HFFc6 (cell line): ENCODE data around the gene THSD4. TPM values are rescaled to one million over a fixed set of nuclear protein-coding genes. Genes with fewer than 3 reads are reported as not detected.

Source experiments
- DNase-seq: peaks from one replicate; pipeline ENCODE4 v3.0.0-alpha.2; 2018
- H3K27ac Mint-ChIP-seq: 2 replicates; pipeline ENCODE4 v1.8.0; 2020; ENCODE audit warnings: mild to moderate bottlenecking, mixed read lengths
- H3K27me3 Mint-ChIP-seq: 2 replicates; pipeline ENCODE4 v1.8.0; 2021; ENCODE audit warnings: mild to moderate bottlenecking, moderate library complexity, mixed read lengths; ENCODE audit not compliant: insufficient read depth
- H3K36me3 Mint-ChIP-seq: 2 replicates; pipeline ENCODE4 v1.8.0; 2021; ENCODE audit warnings: low read depth, mixed read lengths
- H3K4me1 Mint-ChIP-seq: 2 replicates; pipeline ENCODE4 v1.8.0; 2020; ENCODE audit warnings: low read depth, mixed read lengths
- H3K4me3 Mint-ChIP-seq: 2 replicates; pipeline ENCODE4 v1.8.0; 2020; ENCODE audit warnings: mild to moderate bottlenecking, moderate library complexity, mixed read lengths
- H3K9me3 Mint-ChIP-seq: 2 replicates; pipeline ENCODE4 v1.8.0; 2020; ENCODE audit warnings: mild to moderate bottlenecking, mixed read lengths
- CTCF ChIP-seq: fragments of 200-600 bp; sonication (generic); IDR thresholded peaks from 2 replicates; pipeline ENCODE4 v1.5.0; 2021; ENCODE audit warnings: antibody characterized with exemption, mild to moderate bottlenecking
- total RNA-seq, 6 experiments: library from RNA; stranded (reverse); fragmentation: NEBNext Ultra II Directional; extraction: Animal tissue kit (Norgen Biotek cat#: 25700); gene quantifications; 2 replicates in 1 of 6; 3 replicates in 5 of 6; pipeline ENCODE4 v1.2.3, GENCODE V29; 2021

The THSD4 gene
- total RNA-seq, 6 experiments from 2014 or later = 32.7 to 39.1 (median 36.4) TPM

DNA sequence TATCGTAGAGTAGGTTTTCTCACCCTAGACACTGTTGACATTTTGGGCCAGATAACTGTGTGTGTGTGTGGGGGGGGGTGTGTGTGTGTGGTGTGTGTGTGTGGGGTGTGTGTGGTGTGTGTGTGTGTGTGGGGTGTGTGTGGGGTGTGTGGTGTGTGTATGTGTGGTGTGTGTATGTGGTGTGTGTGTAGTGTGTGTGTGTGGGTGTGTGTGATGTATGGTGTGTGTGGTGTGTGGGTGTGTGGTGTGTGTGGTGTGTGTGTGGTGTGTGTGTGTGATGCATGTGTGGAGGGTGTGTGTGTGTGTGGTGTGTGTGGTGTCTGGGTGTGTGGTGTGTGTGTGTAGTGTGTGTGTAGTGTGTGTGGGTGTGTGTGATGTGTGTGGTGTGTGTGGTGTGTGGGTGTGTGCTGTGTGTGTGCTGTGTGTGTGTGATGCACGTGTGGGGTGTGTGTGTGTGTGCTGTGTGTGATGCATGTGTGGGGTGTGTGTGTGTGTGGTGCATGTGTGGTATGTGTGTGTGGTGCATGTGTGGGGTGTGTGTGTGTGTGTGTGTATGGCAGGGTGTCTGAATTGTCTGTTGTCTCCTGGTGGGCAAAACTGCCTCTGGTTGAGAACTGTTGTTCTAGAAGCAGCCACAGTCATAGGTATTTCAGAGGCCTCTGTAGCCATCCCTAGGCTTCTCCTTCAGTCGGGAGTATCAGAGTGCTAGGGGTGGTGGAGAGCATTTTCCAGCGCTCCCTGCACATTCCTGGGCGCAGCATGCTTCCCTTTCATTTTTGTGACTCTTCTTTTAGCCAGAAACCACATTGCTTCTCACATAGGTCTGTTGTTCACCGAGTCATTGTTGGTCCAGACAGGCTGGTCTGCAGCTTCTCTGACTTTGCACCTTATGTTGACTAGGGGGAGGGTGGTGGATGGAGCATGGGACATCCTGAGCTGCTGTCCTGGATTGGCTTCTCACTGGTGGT is 84.4 kb downstream of the THSD4 start:
- peaks cover 36% of the 10 kb centered on the region for H3K4me1 Mint-ChIP-seq
- no peak for TF ChIP-seq CTCF
- H3K9me3 Mint-ChIP-seq = no peaks in the 10 kb centered on the region
- no peak for DNase-seq
- peaks cover 5% of the 10 kb centered on the region; the same call in 1 of the 2 replicates for H3K36me3 Mint-ChIP-seq
- no peak overlapping the region for H3K27ac Mint-ChIP-seq
- no peak overlapping the region for H3K4me3 Mint-ChIP-seq
- no peaks in the 10 kb centered on the region; the same call in 1 of the 2 replicates for H3K27me3 Mint-ChIP-seq

DNA sequence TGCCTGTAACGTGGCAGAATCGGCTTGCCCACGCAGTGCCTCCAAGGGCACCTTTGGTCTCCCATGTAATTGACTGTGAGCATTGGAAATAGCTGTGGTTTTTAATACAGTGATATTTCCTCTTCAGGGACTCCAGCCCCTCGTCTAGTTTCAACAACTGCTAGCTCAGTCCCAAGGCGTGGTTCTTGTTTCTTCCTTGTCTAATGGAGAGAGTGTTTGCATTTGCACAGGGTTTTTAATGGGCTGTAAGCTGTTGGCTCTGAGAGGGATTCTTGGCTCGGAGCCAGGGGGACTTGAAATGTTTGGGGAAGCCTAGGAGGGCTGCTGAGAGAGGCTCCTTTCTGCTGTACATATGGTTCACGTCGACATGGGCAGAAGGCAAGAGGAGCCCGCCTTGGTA is 86.2 kb downstream of the THSD4 start:
- Mint-ChIP-seq H3K4me1 (peaks cover 36% of the 10 kb centered on the region), H3K9me3 (no peaks in the 10 kb centered on the region), H3K27me3 (no peaks in the 10 kb centered on the region; the same call in 1 of the 2 replicates), H3K4me3 (no peak overlapping the region), H3K27ac (no peak overlapping the region), H3K36me3 (peaks cover 2% of the 10 kb centered on the region; the same call in 1 of the 2 replicates)
- no peak for TF ChIP-seq CTCF
- DNase-seq = no peak

- Mint-ChIP-seq H3K36me3 (no peaks in the 10 kb centered on the region), H3K9me3 (no peaks in the 10 kb centered on the region), H3K4me3 (no peak overlapping the region), H3K4me1 (peaks cover 36% of the 10 kb centered on the region), H3K27me3 (no peaks in the 10 kb centered on the region; the same call in 1 of the 2 replicates), H3K27ac (no peak overlapping the region)
- no peak for DNase-seq
- no peak for TF ChIP-seq CTCF
These were observed 87.4 kb downstream of the THSD4 start for GRCh38 chr15:71202712-71203111.

DNA sequence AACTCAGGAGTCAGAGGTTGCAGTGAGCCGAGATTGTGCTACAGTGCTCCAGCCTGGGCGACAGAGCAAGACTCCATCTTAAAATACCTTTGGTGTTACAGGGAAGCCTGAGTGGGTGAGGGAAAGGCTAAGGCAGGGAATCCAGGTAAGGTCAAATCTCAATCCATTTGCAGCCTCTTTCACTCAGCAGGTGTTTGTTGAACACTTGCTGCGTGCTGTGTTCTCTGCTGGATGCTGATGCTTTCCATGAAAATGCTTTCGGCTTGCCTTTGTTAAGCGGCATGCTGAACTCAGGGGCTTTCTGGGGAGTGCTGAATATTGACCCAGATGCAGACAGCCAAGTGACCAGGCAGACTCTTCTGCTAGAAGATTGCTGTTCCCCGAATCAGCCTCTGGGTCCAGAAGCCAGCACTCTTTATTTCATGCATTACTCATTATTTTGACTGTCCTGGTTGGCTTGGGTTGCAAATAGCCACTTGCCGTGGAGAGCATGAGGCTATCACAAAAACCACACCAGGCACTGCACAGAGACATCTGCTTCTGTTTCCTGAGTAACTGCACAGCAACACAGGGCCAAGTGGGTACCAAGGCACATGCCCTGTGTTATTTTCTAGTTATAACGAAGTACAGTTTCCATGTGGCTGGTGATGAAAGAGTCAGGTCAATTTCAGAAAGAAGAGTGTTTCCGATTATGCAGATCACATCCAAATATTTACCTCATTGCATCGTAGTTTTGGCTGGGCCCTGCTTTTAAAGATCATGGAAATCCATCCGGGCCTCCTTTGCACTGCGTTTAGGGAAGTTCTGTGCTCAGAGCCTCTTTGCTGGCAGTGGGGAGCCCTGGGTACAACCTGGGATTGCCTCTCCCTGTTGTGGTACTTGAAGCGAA is 88.6 kb downstream of the THSD4 start:
- DNase-seq = peak; percentile 2
- no peak overlapping the region for H3K27ac Mint-ChIP-seq
- H3K27me3 Mint-ChIP-seq = no peaks in the 10 kb centered on the region; the same call in 1 of the 2 replicates
- H3K4me1 Mint-ChIP-seq = peaks cover 31% of the 10 kb centered on the region
- no peak overlapping the region for H3K4me3 Mint-ChIP-seq
- no peak for TF ChIP-seq CTCF
- H3K36me3 Mint-ChIP-seq = no peaks in the 10 kb centered on the region
- no peaks in the 10 kb centered on the region for H3K9me3 Mint-ChIP-seq

DNA sequence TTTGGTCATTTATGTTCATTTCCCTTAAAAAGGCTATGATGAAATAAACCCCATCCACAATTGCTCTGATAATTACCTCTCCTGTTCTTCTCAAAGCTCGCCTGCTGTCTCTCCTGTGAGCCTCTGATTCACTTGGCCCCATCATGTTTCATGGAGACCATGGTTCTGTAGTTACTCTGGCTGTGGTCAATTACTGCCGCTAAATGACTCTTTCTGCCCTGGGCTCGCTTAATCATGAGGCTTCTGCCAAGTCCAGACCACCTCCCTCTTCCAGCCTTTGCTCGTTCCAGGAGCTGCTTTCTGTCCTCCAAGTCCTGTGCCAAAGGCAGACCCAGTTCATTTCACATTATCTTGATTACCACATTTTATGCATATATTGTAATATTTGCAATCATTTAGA is 91.9 kb downstream of the THSD4 start:
- no peak for TF ChIP-seq CTCF
- no peak for DNase-seq
- no peak overlapping the region for H3K27ac Mint-ChIP-seq
- no peaks in the 10 kb centered on the region for H3K27me3 Mint-ChIP-seq
- peaks cover 16% of the 10 kb centered on the region for H3K4me1 Mint-ChIP-seq
- H3K36me3 Mint-ChIP-seq = peaks cover 12% of the 10 kb centered on the region
- no peaks in the 10 kb centered on the region for H3K9me3 Mint-ChIP-seq
- no peak overlapping the region for H3K4me3 Mint-ChIP-seq
